Stimulated activated CD8-positive, alpha-beta memory T cell treated with anti-CD3 and anti-CD28 coated beads, Interleukin-12 subunit alpha, Interleukin-12 subunit beta, amount 100 ng/mL, for 24 hours (primary cell): Measurements from ENCODE around the gene KDM6B.
"Not testable (repeated sequence)": the region's sequence is repeated elsewhere in the genome, so short reads cannot be mapped to it uniquely, and the experiment has no call there.

Experiments
- DNase-seq: peaks from one replicate; pipeline ENCODE4 v3.0.0-alpha.2; 2020; ENCODE audit errors: extremely low read depth

KDM6B gene, protein sequence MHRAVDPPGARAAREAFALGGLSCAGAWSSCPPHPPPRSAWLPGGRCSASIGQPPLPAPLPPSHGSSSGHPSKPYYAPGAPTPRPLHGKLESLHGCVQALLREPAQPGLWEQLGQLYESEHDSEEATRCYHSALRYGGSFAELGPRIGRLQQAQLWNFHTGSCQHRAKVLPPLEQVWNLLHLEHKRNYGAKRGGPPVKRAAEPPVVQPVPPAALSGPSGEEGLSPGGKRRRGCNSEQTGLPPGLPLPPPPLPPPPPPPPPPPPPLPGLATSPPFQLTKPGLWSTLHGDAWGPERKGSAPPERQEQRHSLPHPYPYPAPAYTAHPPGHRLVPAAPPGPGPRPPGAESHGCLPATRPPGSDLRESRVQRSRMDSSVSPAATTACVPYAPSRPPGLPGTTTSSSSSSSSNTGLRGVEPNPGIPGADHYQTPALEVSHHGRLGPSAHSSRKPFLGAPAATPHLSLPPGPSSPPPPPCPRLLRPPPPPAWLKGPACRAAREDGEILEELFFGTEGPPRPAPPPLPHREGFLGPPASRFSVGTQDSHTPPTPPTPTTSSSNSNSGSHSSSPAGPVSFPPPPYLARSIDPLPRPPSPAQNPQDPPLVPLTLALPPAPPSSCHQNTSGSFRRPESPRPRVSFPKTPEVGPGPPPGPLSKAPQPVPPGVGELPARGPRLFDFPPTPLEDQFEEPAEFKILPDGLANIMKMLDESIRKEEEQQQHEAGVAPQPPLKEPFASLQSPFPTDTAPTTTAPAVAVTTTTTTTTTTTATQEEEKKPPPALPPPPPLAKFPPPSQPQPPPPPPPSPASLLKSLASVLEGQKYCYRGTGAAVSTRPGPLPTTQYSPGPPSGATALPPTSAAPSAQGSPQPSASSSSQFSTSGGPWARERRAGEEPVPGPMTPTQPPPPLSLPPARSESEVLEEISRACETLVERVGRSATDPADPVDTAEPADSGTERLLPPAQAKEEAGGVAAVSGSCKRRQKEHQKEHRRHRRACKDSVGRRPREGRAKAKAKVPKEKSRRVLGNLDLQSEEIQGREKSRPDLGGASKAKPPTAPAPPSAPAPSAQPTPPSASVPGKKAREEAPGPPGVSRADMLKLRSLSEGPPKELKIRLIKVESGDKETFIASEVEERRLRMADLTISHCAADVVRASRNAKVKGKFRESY (N-terminal part only)

DNA sequence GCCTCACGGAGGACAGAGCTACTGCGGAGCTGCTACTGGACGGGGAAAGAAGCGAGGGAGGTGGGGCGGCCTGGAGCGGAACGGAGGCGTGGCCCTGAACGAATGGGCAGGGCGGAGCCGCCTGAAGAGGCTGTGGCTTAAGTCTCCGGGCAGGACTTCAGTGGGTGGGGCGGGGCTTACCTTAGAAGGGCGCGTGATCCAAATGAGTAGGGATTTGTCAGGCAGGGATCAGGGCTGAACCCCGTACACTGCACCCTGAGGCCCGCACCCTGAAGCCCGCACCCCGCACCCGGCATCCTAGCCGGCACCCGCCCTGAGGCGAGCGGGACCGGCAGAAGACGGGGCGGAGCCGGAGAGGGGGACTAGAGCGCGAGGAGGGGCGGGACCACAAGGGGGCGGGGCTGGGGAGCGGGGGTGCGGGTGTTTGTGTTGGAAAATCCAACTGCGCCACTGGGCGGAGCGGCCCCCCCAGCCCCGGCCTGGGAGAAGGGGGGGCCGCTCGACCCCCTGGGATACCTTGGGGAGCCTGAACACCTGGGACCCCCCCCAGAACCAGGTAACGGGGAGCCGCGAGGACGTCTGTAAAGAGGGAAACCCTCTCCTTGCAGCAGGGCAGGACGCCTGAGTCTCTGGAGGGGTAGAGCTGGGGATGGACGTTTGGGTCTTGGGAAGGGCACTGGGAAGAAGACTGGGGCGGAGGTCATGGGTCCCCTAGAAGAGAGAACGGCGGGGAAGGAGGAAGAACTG is at the start of gene KDM6B:
TSS of gene KDM6B (plus strand) at position 423 of the 747 bp plus-strand sequence. CDS start 11,338 bp downstream, outside the sequence.
- DNase-seq: peak; percentile 69

GRCh38 chr17:7786866-7787265 is 47.2 kb upstream of the KDM6B start:
- DNase-seq: no peak

DNA sequence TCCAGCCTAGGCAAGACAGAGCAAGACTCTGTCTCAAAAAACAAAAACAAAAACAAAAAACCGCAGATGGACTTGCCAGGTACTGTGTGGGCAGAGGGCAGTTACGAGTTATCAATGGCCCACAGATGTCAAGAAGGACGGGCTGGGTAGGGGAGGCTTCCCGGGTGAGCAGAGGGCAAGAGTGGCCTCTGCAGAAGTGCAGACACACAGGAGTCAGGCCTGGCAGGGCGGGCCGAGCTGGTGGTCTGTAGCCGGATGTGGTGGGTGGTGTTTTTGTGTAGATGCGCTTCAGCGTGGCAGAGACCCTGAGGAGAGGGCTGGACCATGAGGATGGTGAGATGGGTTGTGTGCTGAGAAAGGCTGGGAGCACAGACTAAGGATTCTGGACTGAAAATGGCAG is 44.9 kb upstream of the KDM6B start:
- no peak for DNase-seq

- no peak for DNase-seq
Measured at GRCh38 chr17:7790150-7790549, 43.9 kb upstream of the KDM6B start.

DNA sequence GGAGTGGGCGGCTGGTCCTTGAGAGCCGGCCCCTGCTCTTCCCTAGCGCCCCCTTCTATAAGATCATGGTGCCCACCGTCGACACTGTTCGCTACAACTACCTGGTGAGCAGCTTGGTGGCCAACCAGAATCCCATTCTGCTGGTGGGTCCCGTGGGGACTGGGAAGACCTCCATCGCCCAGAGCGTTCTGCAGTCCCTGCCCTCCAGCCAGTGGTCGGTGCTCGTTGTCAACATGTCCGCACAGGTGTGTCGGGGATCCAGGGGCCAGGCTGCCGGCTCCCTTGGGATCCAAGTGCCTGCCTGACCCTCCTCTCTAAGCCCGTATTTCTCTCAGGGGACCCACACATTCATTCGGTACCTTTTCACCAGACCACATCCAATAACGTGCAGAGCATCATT is 41.4 kb upstream of the KDM6B start:
- no peak for DNase-seq

GRCh38 chr17:7794075-7794663 is 39.8 kb upstream of the KDM6B start:
- no peak for DNase-seq

DNA sequence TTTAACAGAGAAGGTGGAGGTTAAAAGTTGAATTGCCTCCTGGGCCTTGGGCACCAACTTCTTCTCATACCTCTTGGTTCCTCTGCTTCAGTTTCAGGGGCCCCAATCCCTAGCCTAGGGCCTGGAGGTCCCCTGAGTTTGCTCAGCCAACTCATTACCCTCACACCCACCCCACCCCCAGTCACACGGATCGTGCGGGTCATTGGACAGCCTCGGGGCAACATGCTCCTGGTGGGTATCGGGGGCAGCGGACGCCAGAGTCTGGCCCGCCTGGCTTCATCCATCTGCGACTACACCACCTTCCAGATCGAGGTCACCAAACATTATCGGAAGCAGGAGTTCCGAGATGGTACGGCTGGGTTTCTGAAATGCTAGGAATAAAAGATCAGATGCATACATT is 36.0 kb upstream of the KDM6B start:
- DNase-seq: no peak

- no peak for DNase-seq
Measured at GRCh38 chr17:7798839-7799238, 35.2 kb upstream of the KDM6B start.

DNA sequence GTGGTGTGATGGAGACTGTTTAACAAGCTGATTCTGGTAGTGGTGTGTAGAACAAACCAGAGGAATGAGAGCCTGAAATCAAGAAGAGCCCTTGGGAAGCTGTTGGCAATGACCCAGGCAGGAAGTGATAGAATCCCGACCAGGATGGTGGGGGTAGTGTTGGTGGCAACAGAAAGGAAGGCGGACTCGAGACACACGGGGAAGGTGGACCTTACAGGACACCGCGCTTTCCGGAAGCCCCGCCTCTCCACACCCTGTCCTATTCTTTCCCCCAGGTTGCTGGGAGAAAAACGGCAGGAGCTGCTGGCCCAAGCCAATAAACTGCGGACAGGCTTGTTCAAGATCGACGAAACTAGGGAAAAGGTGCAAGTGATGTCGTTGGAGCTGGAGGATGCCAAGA is 30.0 kb upstream of the KDM6B start:
- no peak for DNase-seq

- DNase-seq: no peak
Measured at GRCh38 chr17:7806587-7806986, 27.4 kb upstream of the KDM6B start.

DNA sequence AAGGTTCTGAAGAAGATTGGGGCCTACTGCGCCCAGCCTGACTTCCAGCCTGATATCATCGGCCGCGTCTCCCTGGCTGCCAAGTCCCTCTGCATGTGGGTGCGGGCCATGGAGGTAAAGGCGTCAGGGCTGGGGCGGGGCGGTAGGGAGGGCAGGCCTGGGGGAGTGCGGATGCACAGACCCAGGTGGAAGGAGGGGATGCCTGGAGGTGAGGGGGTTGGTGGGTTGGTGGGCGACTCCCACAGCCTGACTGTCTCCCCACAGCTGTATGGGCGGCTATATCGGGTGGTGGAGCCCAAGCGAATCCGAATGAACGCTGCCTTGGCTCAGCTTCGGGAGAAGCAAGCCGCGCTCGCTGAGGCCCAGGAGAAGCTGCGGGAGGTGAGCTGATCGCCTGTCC is 26.8 kb upstream of the KDM6B start:
- DNase-seq: no peak

- no peak for DNase-seq
Measured at GRCh38 chr17:7809086-7809790, 24.8 kb upstream of the KDM6B start.

- DNase-seq: not testable (repeated sequence)
Measured at GRCh38 chr17:7809791-7810343, 24.1 kb upstream of the KDM6B start.

- DNase-seq: no peak
Measured at GRCh38 chr17:7811251-7811650, 22.8 kb upstream of the KDM6B start.

DNA sequence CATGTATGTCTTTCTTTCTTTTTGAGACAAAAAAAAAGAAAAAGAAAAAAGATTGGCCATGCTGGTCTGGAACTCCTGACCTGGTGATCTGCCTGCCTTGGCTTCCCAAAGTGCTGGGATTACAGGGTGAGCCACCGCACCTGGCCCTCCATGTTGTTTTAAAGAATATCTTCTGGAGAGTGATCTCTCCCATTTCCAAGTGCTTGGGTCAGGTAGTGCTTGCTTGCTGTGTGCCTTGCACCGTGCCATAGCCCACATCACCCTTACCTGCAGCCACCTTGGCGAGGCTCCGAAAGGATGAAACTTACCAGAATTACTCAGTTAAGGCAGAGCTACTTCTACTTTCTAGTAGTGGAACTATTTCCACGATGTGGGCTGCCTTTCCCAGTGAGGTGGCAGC is 19.0 kb upstream of the KDM6B start:
- DNase-seq: no peak

GRCh38 chr17:7816926-7817642 is 16.9 kb upstream of the KDM6B start:
- DNase-seq: no peak

DNA sequence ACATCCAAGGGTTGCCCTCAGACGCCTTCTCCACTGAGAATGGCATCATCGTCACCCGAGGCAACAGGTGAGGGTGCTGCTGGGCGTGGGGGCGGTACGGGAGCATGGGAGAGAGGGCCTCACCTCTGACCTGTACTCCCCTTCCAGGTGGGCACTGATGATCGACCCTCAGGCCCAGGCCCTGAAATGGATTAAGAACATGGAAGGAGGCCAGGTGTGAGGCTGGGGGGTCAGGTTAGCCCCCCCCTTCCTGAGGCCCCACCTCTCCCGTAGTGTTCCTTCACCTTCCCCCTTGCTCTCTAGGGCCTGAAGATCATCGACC is 16.4 kb upstream of the KDM6B start:
- no peak for DNase-seq

GRCh38 chr17:7818026-7818425 is 16.0 kb upstream of the KDM6B start:
- DNase-seq: no peak

DNA sequence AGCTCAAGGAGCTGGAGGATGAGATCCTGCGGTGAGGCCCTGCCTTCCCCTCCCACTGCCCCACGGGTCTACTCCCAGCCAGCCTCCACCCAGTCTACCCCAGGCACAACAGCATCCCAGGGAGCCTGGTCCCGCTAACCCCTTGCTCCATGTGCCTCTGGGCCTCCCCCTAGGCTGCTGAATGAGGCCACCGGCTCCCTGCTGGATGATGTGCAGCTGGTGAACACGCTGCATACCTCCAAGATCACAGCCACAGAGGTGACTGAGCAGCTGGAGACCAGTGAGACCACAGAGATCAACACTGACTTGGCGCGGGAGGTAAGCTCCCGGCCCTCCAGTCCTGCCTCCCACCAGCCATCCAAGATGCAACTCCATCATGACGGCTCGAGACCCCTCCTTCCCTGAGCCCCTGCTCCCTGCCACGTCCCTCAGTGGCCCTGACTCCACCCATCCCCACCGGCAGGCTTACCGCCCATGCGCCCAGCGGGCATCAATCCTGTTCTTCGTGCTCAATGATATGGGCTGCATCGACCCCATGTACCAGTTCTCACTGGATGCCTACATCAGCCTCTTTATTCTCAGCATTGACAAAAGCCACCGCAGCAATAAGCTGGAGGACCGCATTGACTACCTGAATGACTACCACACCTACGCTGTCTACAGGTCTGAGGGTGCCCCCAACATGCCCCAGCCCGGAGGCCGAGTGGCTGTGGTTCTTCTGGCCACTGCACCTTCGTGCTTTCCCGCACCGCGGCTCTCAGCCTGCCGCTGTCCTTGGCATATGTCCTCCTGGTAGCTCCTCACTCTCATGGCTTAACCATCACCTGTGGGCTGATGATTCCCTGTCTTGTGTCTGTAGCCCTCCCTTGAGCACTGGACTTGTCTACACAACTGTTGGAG is 15.0 kb upstream of the KDM6B start:
- no peak for DNase-seq
